ENCODE data around the gene LYZL2.
"Not testable (repeated sequence)": the region's sequence is repeated elsewhere in the genome, so short reads cannot be mapped to it uniquely, and the experiment has no call there.

DNA sequence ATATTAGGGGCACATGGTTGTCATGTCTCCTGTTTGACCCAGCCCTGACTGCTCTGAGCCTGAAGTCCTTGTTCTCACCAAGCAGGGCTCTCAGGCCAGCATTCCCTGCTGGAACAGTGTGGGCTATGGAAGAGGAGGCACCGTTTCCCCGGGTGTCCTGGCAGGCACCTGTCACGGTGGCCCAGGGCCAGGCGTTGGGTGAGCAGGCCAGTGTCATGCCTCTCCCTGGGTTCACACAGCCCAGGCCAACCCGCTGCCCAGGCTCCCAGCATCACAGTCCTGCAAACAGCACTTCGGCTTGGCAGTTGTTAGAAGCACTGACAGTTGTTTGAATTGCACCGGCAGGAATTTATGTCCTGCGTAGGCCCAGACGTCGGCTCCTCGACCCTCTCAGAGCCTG, 38.4 kb upstream of the LYZL2 start:
- not testable (repeated sequence) for TF ChIP-seq SP1 (IDR thresholded peaks at IDR 0.05; ENCODE audit: low read depth); ZNF274 (IDR thresholded peaks at IDR 0.05; ENCODE audit: low read depth, low read length); ZFX (IDR thresholded peaks at IDR 0.05); CTCF (IDR thresholded peaks at IDR 0.05 in 2 of 3, conservative IDR thresholded peaks at IDR 0.05 in 1 of 3; ENCODE audit: borderline replicate concordance in 1 of 3, insufficient read depth in 1 of 3, low read depth in 2 of 3, low read length in 2 of 3); EZH2phosphoT487 (IDR thresholded peaks at IDR 0.05; ENCODE audit: borderline replicate concordance); POLR2A (IDR thresholded peaks at IDR 0.05; ENCODE audit: borderline replicate concordance, extremely low read depth, insufficient read depth, insufficient read length); POLR2AphosphoS5 (IDR thresholded peaks at IDR 0.05; ENCODE audit: low read depth, low read length); EZH2 (IDR thresholded peaks at IDR 0.05); SRF (IDR thresholded peaks at IDR 0.05; ENCODE audit: low read depth)
